ENCODE measurements around the gene GOLGA8M.
"Not testable (repeated sequence)": the region's sequence is repeated elsewhere in the genome, so short reads cannot be mapped to it uniquely, and the experiment has no call there.

GOLGA8M gene

DNA sequence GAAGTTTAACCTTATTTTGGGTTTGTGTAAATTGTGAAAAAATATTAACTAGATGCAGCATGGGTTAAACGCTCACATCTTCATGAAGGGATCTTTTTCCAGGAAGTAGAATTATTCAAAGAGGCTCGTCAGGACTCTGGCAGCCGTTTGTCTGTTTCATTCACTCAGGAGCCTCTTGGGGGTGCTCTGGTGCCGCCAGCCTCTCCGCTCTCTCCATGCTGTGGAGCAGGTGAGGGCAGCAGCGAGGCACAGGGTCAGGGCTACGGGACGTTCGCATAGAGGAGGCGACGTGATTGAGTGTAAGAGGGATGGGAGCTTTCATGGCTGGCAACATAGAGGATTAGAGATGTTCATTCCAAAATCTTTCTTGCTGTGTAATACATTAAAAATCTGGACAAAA, 48.5 kb downstream of the GOLGA8M start:
- in situ Hi-C loops (cut with MboI; ENCODE audit: low sequenced_read_pairs), result not testable (repeated sequence)

DNA sequence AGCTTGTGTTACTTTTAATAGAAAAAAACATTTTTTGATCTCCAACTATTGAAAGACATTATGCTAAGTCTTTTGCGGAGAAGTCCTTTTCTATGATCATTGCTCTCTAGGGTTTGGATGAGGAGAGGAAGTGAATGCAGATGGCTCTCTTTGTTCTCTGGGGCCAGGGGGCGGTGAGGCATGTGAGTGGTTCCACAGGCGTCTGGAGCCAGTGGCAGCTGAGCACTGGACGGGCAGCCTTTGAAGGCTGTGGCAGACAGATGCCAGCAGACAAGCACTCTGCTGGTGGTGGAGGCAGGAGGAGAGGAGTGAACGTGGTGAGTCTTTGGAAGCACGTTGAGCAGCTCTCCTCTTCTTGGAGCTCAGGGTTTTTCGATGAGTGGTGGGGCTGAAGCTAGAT, 51.5 kb downstream of the GOLGA8M start:
- in situ Hi-C loops (cut with MboI; ENCODE audit: low sequenced_read_pairs), result not testable (repeated sequence)

DNA sequence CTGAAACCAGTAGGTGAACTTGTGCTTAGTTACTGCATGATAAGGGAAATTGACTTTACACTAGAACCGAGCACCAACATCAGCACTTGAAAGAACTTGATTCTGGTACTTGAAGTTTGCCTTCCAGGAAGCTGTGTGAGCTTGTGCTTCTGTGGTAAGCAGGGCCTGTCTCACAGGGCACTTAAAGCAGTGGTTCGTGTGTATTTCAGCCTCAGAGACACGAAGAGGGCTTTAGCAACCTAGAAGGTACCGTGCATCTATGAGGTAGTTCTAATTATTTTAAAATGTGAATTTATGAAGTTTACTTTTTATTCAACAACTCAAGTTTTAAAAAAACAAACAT, 56.2 kb downstream of the GOLGA8M start:
- in situ Hi-C loops (cut with MboI; ENCODE audit: low sequenced_read_pairs), result not testable (repeated sequence)

DNA sequence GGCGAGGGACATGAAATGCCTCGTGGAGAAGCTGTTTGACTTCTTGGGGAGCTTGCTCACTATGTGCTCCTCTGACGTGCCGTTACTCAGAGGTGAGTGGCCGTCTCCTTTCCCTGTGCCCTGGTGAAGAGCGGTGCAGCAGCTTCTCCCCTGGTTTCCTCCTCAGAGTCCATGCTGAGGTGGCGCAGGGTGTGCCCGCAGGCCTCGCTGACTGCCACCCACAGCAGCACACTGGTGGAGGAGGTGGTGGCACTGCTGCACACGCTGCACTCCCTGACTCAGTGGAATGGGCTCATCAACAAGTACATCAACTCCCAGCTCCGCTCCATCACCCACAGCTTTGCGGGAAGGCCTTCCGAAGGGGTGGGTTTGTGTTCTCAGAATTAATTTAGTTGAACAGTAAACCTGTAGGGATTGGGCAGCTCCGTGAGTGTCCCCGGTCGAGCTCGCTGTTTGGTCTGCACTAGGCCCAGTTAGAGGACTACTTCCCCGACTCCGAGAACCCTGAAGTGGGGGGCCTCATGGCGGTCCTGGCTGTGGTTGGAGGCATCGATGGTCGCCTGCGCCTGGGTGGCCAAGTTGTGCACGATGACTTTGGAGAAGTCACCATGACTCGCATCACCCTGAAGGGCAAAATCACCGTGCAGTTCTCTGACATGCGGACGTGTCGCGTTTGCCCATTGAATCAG, 56.7 kb downstream of the GOLGA8M start:
- in situ Hi-C loops (cut with MboI; ENCODE audit: low sequenced_read_pairs), result not testable (repeated sequence)

DNA sequence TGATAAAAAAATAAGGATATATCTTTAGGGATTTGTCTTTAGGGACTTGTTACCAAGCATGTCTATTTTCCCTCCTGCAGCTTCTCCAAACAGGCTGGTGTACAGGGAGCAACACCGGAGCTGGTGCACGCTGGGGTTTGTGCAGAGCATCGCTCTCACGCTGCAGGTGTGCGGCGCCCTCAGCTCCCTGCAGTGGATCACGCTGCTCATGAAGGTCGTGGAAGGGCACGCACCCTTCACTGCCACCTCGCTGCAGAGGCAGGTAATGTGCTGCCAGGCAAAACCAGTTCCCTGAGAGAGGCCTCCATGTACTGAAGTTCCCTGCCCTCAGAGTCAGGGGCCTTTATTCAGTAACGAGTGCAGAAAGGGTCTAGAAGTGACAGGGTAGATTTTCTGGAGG, 58.0 kb downstream of the GOLGA8M start:
- in situ Hi-C loops (cut with MboI; ENCODE audit: low sequenced_read_pairs), result not testable (repeated sequence)

DNA sequence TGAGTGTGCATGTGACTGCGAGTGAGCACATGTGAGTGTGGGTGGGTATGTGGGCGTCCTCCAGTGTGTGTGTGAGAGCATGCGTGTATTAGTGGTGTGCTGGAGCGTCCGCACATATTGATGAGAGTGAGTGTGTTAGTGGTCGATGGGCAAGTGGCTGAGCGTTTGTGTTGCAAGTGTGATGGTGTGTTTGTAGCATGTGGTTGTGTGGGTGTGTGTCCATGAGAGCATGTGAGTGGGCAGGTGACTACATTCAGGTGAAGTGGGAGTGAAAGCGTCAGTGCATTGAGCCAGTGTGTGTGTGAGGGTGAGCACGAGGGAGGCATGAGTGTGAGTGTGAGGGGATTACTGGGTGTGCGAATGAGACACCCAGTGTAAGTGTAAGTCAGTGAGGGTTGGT, 59.7 kb downstream of the GOLGA8M start:
- in situ Hi-C loops (cut with MboI; ENCODE audit: low sequenced_read_pairs), result not testable (repeated sequence)
